ENCODE results near the gene SEMA3D. TPM values are rescaled to one million over a fixed set of nuclear protein-coding genes. Genes with fewer than 3 reads are reported as not detected.

SEMA3D gene
- total RNA-seq, 4 donors from 2014 or later: 1.4 to 1.6 (median 1.5) TPM; not detected in 1

GRCh38 chr7:85201209-85201608 lies 14.4 kb upstream of the SEMA3D start:
- 60 to 85% methylated on average over 1 to 2 of the region's 2 CpGs for WGBS, 2 donors (ENCODE audit: low coverage in 1 of 2)

GRCh38 chr7:85196696-85197095 lies 9.8 kb upstream of the SEMA3D start:
- in situ Hi-C loops (cut with MboI; ENCODE audit: low pct_ligation_motif_present in 1 of 4, low pct_unique_long_range_greater_than_20kb in 1 of 4, low sequenced_read_pairs in 3 of 4) (no loop called here), intact Hi-C loops (cut with DNase I; ENCODE audit: low total_unique reads) (no loop called here)
- Histone ChIP-seq H3K9me3 (no peaks in the 10 kb centered on the region), H3K36me3 (no peaks in the 10 kb centered on the region), H3K4me3 (no peak overlapping the region), H3K4me1 (no peaks in the 10 kb centered on the region), H3K27me3 (no peaks in the 10 kb centered on the region), H3K27ac (no peak overlapping the region)
- TF ChIP-seq EP300 (IDR thresholded peaks at IDR 0.05; ENCODE audit: low read depth): no peak
- TF ChIP-seq POLR2A (IDR thresholded peaks at IDR 0.05): no peak
- no peak for TF ChIP-seq CTCF (IDR thresholded peaks at IDR 0.05)
- TF ChIP-seq POLR2AphosphoS5 (IDR thresholded peaks at IDR 0.05): no peak
- DNase-seq: no peak

More at GRCh38 chr7:85201209-85201608, 14.4 kb upstream of the SEMA3D start:
- H3K9me3 ChIP-seq: no peaks in the 10 kb centered on the region
- DNase-seq: no peak
- H3K27me3 ChIP-seq: no peaks in the 10 kb centered on the region
- intact Hi-C loops (cut with DNase I; ENCODE audit: low total_unique reads): no loop called here
- H3K36me3 ChIP-seq: no peaks in the 10 kb centered on the region
- in situ Hi-C loops (cut with MboI; ENCODE audit: low pct_ligation_motif_present in 1 of 4, low pct_unique_long_range_greater_than_20kb in 1 of 4, low sequenced_read_pairs in 3 of 4): no loop called here
- H3K4me1 ChIP-seq: no peaks in the 10 kb centered on the region
- no peak overlapping the region for H3K27ac ChIP-seq
- no peak for TF ChIP-seq POLR2AphosphoS5 (IDR thresholded peaks at IDR 0.05)
- TF ChIP-seq CTCF (IDR thresholded peaks at IDR 0.05): no peak
- TF ChIP-seq POLR2A (IDR thresholded peaks at IDR 0.05): no peak
- TF ChIP-seq EP300 (IDR thresholded peaks at IDR 0.05; ENCODE audit: low read depth): no peak
- no peak overlapping the region for H3K4me3 ChIP-seq

GRCh38 chr7:85191383-85191782 lies 4.5 kb upstream of the SEMA3D start:
- intact Hi-C loops (cut with DNase I; ENCODE audit: low total_unique reads) (no loop called here), in situ Hi-C loops (cut with MboI; ENCODE audit: low pct_ligation_motif_present in 1 of 4, low pct_unique_long_range_greater_than_20kb in 1 of 4, low sequenced_read_pairs in 3 of 4) (no loop called here)
- Histone ChIP-seq H3K4me1 (peaks cover 0 to 9% (median 4%) of the 10 kb centered on the region in 4 donors), H3K27me3 (peaks cover 24% of the 10 kb centered on the region), H3K27ac (no peak overlapping the region), H3K9me3 (no peaks in the 10 kb centered on the region), H3K36me3 (no peaks in the 10 kb centered on the region), H3K4me3 (no peak overlapping the region)
- no peak for DNase-seq
- no peak for TF ChIP-seq POLR2AphosphoS5 (IDR thresholded peaks at IDR 0.05)
- TF ChIP-seq EP300 (IDR thresholded peaks at IDR 0.05; ENCODE audit: low read depth): no peak
- no peak for TF ChIP-seq POLR2A (IDR thresholded peaks at IDR 0.05)
- TF ChIP-seq CTCF (IDR thresholded peaks at IDR 0.05): no peak
- WGBS, 2 donors (ENCODE audit: low coverage in 1 of 2): 18 to 21% methylated on average over 1 of the region's 1 CpG

DNA sequence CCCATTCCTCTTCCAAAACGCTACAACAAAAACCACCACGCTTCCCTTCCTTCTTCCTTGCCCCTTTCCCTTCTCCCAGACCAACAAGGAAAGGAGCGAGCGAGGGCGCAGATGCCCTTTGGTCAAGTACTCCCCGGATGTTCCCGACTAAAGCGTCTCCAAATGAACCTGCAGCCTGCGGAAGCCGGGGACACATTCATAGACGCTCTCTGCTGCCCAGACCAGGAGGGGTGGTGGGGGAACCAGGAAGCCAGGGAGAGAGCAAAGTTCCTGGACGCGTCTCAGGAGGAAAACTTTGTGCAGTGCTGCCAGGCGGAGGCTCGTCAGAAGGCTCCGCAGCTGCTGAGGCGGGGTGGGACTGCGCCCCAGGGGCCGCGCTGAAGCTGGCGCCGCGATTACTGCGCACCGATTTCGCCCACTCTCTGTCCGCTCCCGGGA lies 754 bp downstream of the SEMA3D start:
- peak overlapping the region; percentile 49 to 71 (median 58) for H3K27ac ChIP-seq
- peaks cover 42% of the 10 kb centered on the region for H3K27me3 ChIP-seq
- intact Hi-C loops (cut with DNase I; ENCODE audit: low total_unique reads) (loop anchor here (5.0 kb wide), 1 partner anchor 941 kb away; no protein-coding TSS in a partner anchor), in situ Hi-C loops (cut with MboI; ENCODE audit: low pct_ligation_motif_present in 1 of 4, low pct_unique_long_range_greater_than_20kb in 1 of 4, low sequenced_read_pairs in 3 of 4) (no loop called here)
- peaks cover 0 to 15% (median 7%) of the 10 kb centered on the region in 4 donors for H3K4me1 ChIP-seq
- no peak for TF ChIP-seq EP300 (IDR thresholded peaks at IDR 0.05; ENCODE audit: low read depth)
- TF ChIP-seq CTCF (IDR thresholded peaks at IDR 0.05): no peak
- no peak for TF ChIP-seq POLR2A (IDR thresholded peaks at IDR 0.05)
- no peak for TF ChIP-seq POLR2AphosphoS5 (IDR thresholded peaks at IDR 0.05)
- peak overlapping the region; percentile 31 to 62 (median 34) for H3K4me3 ChIP-seq
- WGBS, 2 donors (ENCODE audit: low coverage in 1 of 2): 0 to 2% methylated on average over 3 to 27 of the region's 28 CpGs
- H3K9me3 ChIP-seq: no peaks in the 10 kb centered on the region
- DNase-seq: peak; percentile 8
- H3K36me3 ChIP-seq: no peaks in the 10 kb centered on the region

Data from transverse colon (tissue), 4 donors.